Astrocyte (in vitro differentiated cells and primary cell): Measurements from ENCODE around the gene NOX1.

Experiments
- EZH2 ChIP-seq: IDR thresholded peaks from 2 replicates; pipeline ENCODE4 v1.6.1; 2012; ENCODE audit warnings: mild to moderate bottlenecking, low read length, inconsistent platforms; ENCODE audit not compliant: insufficient read depth
- TF ChIP-seq, protein P1 (sequence below): IDR thresholded peaks from 2 replicates; pipeline ENCODE4 v1.5.1; 2011; ENCODE audit warnings: low read depth, mild to moderate bottlenecking, inconsistent platforms, low read length, moderate library complexity; ENCODE audit not compliant: insufficient read depth

DNA sequence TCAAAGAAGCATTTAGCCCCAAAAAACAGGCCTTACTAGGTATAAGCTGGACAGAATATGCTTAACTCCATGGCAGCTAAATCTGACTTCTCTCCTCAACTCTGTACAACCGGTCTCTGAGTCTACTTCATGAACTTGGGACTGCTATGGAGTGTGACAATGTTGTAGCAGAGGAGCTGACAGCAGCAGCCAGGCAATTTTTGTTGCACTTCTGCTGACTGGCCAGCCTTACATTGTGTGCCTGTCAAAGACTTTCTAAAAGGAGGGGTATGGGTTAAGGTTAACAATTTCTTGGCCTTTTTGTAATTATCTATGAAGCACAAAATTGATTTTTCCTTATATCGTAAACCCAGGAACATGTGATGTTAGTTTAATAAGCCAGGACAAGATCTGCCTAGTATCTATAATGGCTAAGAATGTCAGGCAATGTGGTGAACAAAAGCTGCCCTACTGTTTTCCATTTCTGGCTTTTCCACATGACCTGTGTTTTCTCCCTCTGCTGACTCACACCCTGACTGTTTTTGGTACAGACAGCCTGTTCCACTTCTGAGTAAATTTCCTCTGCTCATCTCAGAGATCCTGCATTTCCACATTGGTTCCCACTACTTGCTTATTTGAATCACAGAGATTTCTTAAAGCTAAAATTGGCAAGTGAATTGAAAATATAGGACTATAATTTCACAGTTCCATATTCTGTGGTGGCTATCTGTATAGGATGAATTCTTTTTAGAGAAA is 9.3 kb downstream of the NOX1 start:
- TF ChIP-seq, protein P1, sequence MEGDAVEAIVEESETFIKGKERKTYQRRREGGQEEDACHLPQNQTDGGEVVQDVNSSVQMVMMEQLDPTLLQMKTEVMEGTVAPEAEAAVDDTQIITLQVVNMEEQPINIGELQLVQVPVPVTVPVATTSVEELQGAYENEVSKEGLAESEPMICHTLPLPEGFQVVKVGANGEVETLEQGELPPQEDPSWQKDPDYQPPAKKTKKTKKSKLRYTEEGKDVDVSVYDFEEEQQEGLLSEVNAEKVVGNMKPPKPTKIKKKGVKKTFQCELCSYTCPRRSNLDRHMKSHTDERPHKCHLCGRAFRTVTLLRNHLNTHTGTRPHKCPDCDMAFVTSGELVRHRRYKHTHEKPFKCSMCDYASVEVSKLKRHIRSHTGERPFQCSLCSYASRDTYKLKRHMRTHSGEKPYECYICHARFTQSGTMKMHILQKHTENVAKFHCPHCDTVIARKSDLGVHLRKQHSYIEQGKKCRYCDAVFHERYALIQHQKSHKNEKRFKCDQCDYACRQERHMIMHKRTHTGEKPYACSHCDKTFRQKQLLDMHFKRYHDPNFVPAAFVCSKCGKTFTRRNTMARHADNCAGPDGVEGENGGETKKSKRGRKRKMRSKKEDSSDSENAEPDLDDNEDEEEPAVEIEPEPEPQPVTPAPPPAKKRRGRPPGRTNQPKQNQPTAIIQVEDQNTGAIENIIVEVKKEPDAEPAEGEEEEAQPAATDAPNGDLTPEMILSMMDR = no peak
- no peak for TF ChIP-seq EZH2
